Measurements from ENCODE around the gene RGS11. TPM values are rescaled to one million over a fixed set of nuclear protein-coding genes. Genes with fewer than 3 reads are reported as not detected.

Gene RGS11
- total RNA-seq, 2 donors from 2014 or later, result 0.19 to 0.67 TPM

DNA sequence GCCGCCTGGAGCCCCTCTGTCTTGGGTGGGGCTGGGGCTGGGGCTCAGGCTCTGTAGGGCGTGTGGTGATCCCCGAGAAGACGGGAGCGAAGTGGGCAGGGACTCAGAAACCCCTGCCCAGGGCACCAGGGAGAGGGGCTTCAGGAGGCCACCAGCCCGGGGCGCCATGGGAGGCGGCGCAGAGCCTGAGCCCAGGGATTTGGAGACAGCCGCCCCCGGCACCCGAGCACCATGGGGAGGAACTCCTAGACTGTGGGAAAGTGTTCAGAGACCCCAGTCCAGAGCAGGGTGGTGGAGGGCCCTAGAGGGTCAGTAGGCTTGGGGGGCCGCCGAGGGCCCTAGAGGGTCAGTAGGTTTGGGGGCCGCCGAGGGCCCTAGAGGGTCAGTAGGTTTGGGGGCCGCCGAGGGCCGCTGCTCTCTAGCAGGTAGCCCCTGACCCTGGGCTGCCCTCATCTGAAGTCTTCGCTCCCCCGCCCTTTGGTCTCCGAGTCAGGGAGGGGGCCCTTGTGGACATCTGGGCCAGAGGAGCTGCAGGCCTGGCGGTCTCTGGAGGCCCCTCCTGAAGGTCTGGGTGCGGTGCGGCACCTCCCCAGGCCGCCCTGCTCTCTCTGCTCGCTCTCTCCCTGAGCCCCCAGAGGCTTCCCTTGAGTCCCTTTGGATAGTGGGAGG, 5.4 kb upstream of the RGS11 start:
- peaks cover 6% of the 10 kb centered on the region for H3K4me1 Mint-ChIP-seq (ENCODE audit: low read depth)
- H3K9me3 Mint-ChIP-seq, result no peaks in the 10 kb centered on the region
- H3K27ac Mint-ChIP-seq, result no peak overlapping the region
- H3K4me3 Mint-ChIP-seq, result no peak overlapping the region
- peaks cover 20% of the 10 kb centered on the region for H3K27me3 Mint-ChIP-seq (ENCODE audit: low read depth)
- DNase-seq (no peak), ATAC-seq (replicated peaks in 1 of 2) (no peak)
- H3K36me3 Mint-ChIP-seq (ENCODE audit: insufficient read depth in 2 of 2), result no peaks in the 10 kb centered on the region

- peaks cover 6% of the 10 kb centered on the region for H3K4me1 Mint-ChIP-seq (ENCODE audit: low read depth)
- H3K27ac Mint-ChIP-seq, result no peak within 1 kb of the TSS
- no peak for DNase-seq
- H3K27me3 Mint-ChIP-seq (ENCODE audit: low read depth), result peaks cover 21% of the 10 kb centered on the region
- no peak within 1 kb of the TSS for H3K4me3 Mint-ChIP-seq
- no peaks in the 10 kb centered on the region for H3K9me3 Mint-ChIP-seq
- H3K36me3 Mint-ChIP-seq (ENCODE audit: insufficient read depth in 2 of 2), result no peaks in the 10 kb centered on the region
- ATAC-seq (replicated peaks in 1 of 2), result peak; percentile 17 to 32
Observed at GRCh38 chr16:280552-280951, 4.8 kb upstream of the RGS11 start, which contains the start of gene ARHGDIG. ARHGDIG (plus strand) TSS chr16:280591; CDS start chr16:280681, 90 bp downstream.

DNA sequence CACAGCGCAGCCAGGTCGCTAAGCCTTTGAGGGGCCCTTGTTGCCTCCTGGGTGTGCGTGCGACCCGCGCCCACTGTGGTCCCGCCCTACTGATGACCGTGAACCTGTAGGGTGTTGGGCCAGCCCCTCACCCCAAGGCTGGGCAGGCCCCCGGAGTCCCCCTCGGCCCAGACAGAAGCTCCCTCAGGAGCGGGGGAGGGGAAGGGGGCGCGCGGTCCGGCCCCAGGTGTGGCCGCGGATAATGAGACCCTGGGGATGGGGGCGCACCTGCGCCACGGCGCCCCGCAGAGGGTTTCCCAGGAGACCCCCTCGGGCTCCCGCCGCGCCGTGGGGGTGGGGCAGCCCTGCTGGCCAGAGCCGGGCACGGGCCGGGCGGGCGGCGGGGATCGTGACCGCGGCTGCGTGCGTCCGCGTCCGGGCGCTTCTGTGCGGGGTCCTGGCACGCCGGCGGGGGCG, 4.3 kb upstream of the RGS11 start:
- Mint-ChIP-seq H3K4me1 (ENCODE audit: low read depth) (peaks cover 6% of the 10 kb centered on the region), H3K4me3 (no peak overlapping the region), H3K27ac (no peak overlapping the region), H3K27me3 (ENCODE audit: low read depth) (peaks cover 21% of the 10 kb centered on the region), H3K9me3 (no peaks in the 10 kb centered on the region), H3K36me3 (ENCODE audit: insufficient read depth in 2 of 2) (no peaks in the 10 kb centered on the region)
- DNase-seq (no peak), ATAC-seq (replicated peaks in 1 of 2) (no peak)

GRCh38 chr16:279531-279930, 3.8 kb upstream of the RGS11 start:
- no peaks in the 10 kb centered on the region for H3K9me3 Mint-ChIP-seq
- no peaks in the 10 kb centered on the region for H3K36me3 Mint-ChIP-seq (ENCODE audit: insufficient read depth in 2 of 2)
- H3K4me1 Mint-ChIP-seq (ENCODE audit: low read depth), result peaks cover 6% of the 10 kb centered on the region
- H3K4me3 Mint-ChIP-seq, result peak overlapping the region in 1 of 2 donors; percentile 33
- no peak for ATAC-seq (replicated peaks in 1 of 2)
- H3K27ac Mint-ChIP-seq, result no peak overlapping the region
- H3K27me3 Mint-ChIP-seq (ENCODE audit: low read depth), result peaks cover 21% of the 10 kb centered on the region
- DNase-seq, result no peak

DNA sequence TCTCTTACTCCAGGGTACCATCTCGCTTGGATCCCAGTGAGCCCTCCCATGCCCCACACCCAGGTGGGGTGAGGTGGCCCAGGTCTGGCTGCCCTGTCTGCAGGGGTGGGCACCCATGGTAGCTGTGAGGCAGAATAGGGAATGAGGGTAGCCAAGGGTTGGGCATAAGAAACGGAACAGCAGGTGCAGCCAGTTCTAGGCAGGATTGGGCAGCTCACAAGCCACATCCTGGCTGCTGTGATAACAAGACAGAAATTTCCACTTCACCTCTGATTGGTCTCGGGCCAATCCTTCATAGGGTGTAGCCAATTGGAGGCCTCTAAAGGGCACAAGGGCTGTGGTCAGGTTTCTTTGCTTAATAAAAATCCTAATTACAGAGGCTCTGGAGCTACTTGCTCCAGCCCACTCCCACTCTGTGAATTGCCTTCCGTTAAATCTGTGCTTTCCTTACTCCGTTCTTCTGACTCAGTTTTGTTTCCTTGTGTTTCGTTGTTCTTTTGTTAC, 3.2 kb upstream of the RGS11 start:
- Mint-ChIP-seq H3K36me3 (ENCODE audit: insufficient read depth in 2 of 2) (no peaks in the 10 kb centered on the region), H3K9me3 (no peaks in the 10 kb centered on the region), H3K4me3 (peak overlapping the region in 1 of 2 donors; percentile 33), H3K27me3 (ENCODE audit: low read depth) (peaks cover 21% of the 10 kb centered on the region), H3K4me1 (ENCODE audit: low read depth) (peaks cover 6% of the 10 kb centered on the region), H3K27ac (no peak overlapping the region)
- peak; percentile 51 to 56 for ATAC-seq (replicated peaks in 1 of 2)
- DNase-seq, result peak; percentile 15 to 22

DNA sequence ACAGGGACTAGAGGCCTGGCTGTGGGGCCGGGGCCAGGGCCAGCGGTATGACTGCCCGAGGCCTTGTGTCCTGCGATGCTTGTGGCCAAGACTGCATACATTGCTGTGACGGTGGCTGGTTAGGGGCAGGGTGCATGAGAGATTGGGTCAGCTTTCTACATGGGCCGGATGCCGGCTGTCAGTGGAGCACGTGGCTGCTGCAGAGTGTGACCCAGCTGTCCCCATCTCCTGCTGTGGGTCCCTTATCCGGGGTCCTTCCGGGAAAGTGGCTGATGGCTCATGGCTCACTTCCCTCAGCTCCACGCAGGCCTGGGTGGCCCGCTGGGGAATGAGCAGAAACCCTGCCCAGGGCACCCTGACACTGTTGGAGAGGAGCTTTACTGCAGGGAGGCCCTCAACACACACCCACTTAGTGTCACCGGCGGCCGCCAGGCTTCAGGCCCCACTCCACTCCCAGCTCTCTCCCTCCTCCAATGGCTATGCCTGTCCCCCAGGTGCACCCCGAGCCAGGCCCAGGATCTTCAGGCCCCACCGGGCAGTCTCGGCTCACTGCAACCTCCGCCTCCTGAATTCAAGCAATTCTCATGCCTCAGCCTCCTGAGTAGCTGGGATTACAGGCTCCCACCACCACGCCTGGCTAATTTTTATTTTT, 808 bp upstream of the RGS11 start:
- peak overlapping the region; percentile 68 to 70 for H3K4me3 Mint-ChIP-seq
- no peak for ATAC-seq (replicated peaks in 1 of 2)

DNA sequence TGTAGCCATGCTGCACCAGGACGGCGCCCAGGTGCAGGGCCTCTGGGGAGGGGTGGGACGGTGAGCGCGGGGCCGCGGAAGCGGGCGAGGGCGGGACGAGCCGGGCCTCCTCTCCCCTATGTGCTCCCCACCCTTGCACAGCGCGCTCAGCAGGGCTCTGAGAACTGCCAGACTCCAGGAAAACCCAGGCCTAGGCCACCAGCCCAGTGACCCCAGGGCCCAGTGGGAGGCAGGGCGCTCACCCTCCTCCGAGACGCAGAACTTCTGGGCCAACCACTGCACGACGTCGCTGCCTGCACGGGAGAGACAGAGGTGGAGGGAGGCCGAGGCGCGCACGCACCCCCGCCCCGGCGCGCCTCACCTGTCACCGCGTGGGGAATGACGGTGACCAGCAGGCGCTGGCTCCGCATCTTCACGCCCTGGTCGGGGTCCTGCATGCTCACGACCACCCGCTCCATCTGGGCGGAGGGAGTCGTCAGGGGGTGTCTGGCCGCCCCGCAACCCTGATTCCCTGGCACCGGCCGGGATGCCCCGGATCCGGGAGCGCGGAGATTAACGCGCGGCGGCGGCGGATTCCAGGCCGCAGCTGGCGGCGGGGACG, 603 bp downstream of the RGS11 start:
- H3K36me3 Mint-ChIP-seq (ENCODE audit: insufficient read depth in 2 of 2), result no peaks in the 10 kb centered on the region
- peak overlapping the region; percentile 44 to 73 for H3K4me3 Mint-ChIP-seq
- H3K27ac Mint-ChIP-seq, result no peak overlapping the region

More for the DNA sequence above, 808 bp upstream of the RGS11 start:
- Mint-ChIP-seq H3K27ac (no peak overlapping the region), H3K36me3 (ENCODE audit: insufficient read depth in 2 of 2) (no peaks in the 10 kb centered on the region), H3K4me1 (ENCODE audit: low read depth) (peaks cover 6% of the 10 kb centered on the region), H3K9me3 (no peaks in the 10 kb centered on the region), H3K27me3 (ENCODE audit: low read depth) (peaks cover 21% of the 10 kb centered on the region)
- DNase-seq, result no peak

DNA sequence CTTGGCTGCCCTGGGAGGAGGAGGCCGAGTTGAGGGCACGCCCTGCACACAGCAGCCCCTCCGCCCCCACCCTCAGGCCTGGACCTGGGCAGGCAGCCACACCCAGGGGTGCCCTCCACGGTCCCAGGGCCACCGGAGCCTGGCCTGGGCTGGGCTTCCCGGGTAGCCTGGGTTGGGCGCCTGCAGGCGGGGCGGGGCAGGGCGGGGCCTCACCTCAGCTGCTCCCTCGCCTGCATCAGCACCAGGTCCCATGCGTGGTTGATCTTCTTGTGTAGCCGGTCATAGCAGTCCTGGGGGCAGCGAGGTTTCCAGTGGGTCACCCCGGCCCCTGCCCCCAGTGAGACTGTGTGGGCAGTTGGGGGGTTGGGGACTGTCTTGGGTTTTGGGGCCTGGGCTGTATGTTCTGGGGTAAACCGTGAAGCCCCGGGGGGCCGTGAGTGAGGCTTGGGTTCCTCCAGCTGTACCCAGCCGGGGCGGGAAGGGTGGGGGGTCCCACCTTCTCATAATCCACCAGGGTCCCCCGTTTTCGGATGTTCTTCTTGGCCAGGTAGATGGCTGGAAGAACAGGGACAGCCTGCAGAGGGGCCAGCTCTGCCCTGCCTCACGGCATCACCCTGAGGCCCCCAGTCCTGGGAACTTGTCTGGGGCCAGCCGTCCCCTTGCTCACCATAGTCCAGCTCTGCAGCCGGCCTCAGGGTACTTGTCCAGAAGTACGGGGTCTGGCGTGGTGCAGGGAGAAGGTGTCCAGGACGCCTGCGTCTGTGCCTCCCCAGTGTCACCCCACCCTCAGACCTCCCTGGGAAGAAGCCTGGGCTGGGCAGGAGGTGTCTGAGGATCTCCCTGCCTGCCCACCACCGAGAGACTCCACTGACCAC, 2.0 kb downstream of the RGS11 start:
- no peak for ATAC-seq (replicated peaks in 1 of 2)
- H3K4me1 Mint-ChIP-seq (ENCODE audit: low read depth), result no peaks in the 10 kb centered on the region
- no peaks in the 10 kb centered on the region for H3K9me3 Mint-ChIP-seq
- no peak for DNase-seq
- H3K36me3 Mint-ChIP-seq (ENCODE audit: insufficient read depth in 2 of 2), result no peaks in the 10 kb centered on the region
- no peak overlapping the region for H3K27ac Mint-ChIP-seq
- no peak overlapping the region for H3K4me3 Mint-ChIP-seq
- peaks cover 14% of the 10 kb centered on the region for H3K27me3 Mint-ChIP-seq (ENCODE audit: low read depth)

More for the DNA sequence above, 603 bp downstream of the RGS11 start:
- DNase-seq (peak; percentile 13 to 17), ATAC-seq (replicated peaks in 1 of 2) (peak; percentile 36 to 49)
- Mint-ChIP-seq H3K9me3 (no peaks in the 10 kb centered on the region), H3K4me1 (ENCODE audit: low read depth) (peaks cover 6% of the 10 kb centered on the region), H3K27me3 (ENCODE audit: low read depth) (peaks cover 21% of the 10 kb centered on the region)

DNA sequence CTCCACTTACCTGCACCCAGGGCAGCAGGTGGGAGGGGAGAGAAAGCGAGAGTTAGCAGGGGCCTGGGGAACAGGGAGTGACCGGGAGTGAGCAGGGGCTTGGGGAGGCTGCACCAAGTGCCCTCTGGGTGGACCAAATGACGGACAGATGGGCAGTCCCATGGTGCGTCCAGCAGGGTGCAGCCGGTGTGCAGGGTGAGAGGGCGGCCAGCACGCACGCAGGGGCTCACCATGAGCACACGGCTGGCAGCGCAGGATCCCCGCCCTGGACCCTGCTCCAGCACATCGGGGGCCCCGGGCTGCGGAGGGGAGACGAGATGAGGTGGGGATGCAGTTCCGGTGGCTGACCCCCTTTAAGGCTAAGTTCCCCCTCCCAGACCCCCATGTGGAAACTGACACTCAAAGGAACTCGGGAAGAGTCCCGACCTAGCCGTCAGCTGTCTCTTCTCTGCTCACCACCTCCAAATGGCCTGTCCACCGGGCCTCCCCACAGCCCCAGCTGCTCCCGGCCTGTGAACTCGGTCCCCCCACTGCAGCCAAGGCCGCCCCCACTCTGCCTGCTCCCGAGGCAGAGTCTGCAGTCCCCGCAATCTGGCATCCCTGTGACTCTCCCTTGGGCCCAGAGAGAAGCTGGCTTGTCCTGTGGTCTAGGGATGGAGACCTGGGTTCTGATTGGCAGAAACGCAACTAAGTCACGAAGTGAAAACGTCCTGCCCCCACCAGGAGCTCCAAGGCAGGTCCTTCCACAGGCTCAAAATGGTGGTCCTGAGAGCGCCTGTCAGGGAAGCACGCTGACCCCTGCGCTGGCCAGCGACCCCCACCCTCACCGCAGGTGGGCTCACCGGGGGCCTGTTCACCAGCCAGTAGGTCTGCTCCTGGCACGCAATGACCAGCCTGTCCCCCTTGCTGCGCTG, 2.9 kb downstream of the RGS11 start:
- Mint-ChIP-seq H3K27ac (no peak overlapping the region), H3K4me3 (no peak overlapping the region), H3K4me1 (ENCODE audit: low read depth) (no peaks in the 10 kb centered on the region), H3K27me3 (ENCODE audit: low read depth) (peaks cover 14% of the 10 kb centered on the region), H3K36me3 (ENCODE audit: insufficient read depth in 2 of 2) (no peaks in the 10 kb centered on the region), H3K9me3 (peaks cover 0 to 1% of the 10 kb centered on the region in 2 donors)
- no peak for DNase-seq
- no peak for ATAC-seq (replicated peaks in 1 of 2)

- Mint-ChIP-seq H3K27ac (no peak overlapping the region), H3K4me1 (ENCODE audit: low read depth) (no peaks in the 10 kb centered on the region), H3K4me3 (no peak overlapping the region), H3K27me3 (ENCODE audit: low read depth) (no peaks in the 10 kb centered on the region), H3K9me3 (peaks cover 0 to 4% of the 10 kb centered on the region in 2 donors), H3K36me3 (ENCODE audit: insufficient read depth in 2 of 2) (no peaks in the 10 kb centered on the region)
- DNase-seq (no peak), ATAC-seq (replicated peaks in 1 of 2) (no peak)
Observed at GRCh38 chr16:270381-271255, 5.1 kb downstream of the RGS11 start.

- no peaks in the 10 kb centered on the region for H3K4me1 Mint-ChIP-seq (ENCODE audit: low read depth)
- ATAC-seq (replicated peaks in 1 of 2) (no peak), DNase-seq (no peak)
- H3K36me3 Mint-ChIP-seq (ENCODE audit: insufficient read depth in 2 of 2), result no peaks in the 10 kb centered on the region
- H3K27ac Mint-ChIP-seq, result no peak overlapping the region
- no peaks in the 10 kb centered on the region for H3K27me3 Mint-ChIP-seq (ENCODE audit: low read depth)
- no peak overlapping the region for H3K4me3 Mint-ChIP-seq
- H3K9me3 Mint-ChIP-seq, result peaks cover 0 to 4% of the 10 kb centered on the region in 2 donors
Observed at GRCh38 chr16:269061-269796, 6.5 kb downstream of the RGS11 start.
